ENCODE results near the gene TOM1L1.

Gene TOM1L1

GRCh38 chr17:54985476-54985875 is 84.8 kb downstream of the TOM1L1 start:
- H3K4me3 ChIP-seq (ENCODE audit: low read depth, low read length) = no peak overlapping the region

GRCh38 chr17:54990118-54990517 is 89.5 kb downstream of the TOM1L1 start:
- H3K4me3 ChIP-seq (ENCODE audit: low read depth, low read length) = no peak overlapping the region

DNA sequence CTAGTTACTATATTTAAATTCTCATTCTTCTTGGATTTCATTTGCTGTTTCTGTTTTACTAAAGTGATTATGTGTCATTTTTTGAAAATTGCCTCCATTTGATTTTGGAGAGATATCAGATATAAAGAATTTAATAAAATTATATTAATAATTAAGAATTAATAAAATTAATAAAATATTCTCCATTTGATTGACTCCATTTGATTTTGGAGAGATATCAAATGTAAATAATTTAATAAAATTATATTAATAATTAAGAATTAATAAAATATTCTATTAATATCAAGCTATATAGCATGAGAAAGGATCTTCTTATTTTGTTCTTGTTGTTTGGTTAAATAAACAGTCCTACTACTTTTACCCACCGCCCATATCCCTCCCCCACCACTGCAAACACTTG is 90.9 kb downstream of the TOM1L1 start:
- H3K4me3 ChIP-seq (ENCODE audit: low read depth, low read length) = no peak overlapping the region

DNA sequence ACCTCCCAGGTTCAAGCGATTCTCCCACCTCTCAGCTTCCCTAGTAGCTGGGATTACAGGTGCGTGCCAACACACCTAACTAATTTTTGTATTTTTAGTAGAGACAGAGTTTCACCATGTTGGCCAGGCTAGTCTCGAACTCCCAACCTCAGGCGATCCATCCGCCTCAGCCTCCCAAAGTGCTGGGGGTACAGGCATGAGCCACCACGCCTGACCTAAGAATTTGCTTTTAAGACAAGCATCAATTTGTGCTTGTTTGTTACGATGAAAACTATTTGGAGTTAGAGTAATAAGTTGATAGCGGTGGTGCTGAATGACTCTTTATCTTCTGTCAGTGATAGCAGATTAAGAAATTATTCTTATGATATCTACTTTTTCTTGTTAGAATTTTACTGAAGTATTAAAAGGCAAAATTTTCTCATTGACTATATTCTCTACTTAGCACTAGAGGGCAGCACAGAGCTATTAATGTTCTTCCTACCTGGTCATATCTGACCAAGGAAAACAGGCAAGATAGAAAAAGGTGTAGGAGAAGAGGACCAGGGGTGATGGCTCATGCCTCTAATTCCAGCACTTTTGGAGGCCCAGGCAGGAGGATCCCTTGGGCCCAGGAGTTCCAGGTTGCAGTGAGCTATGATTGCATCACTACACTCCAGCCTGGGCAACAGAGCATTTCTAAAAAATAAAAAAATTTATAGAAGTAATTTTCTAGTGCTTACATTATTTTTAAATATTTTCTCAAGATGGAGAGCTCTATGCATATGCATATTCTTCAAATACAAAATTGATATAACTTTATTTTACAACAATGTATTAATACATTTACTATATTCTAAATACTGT is 92.4 kb downstream of the TOM1L1 start:
- H3K4me3 ChIP-seq (ENCODE audit: low read depth, low read length) = no peak overlapping the region

DNA sequence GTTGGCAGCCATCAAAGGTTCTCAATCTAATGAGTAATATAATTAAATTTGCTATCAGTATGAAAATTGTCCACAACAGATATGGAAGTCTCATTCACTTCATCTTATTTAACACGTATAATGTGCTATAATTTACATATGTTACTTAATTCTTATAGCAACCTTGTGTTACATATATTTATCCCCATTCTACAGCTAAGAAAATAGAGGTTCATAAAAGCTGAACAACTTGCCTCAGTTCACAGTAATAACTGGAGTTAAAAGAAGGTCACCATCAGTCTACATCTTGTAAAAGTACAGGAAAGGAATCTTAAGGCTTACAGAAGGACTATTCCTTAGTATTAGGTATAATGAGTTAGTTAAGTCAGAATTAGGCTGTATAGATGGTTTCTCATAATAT is 95.8 kb downstream of the TOM1L1 start:
- no peak overlapping the region for H3K4me3 ChIP-seq (ENCODE audit: low read depth, low read length)

GRCh38 chr17:55002458-55002857 is 101.8 kb downstream of the TOM1L1 start:
- H3K4me3 ChIP-seq (ENCODE audit: low read depth, low read length) = no peak overlapping the region

GRCh38 chr17:55004484-55004883 is 103.8 kb downstream of the TOM1L1 start:
- no peak overlapping the region for H3K4me3 ChIP-seq (ENCODE audit: low read depth, low read length)

- no peak overlapping the region for H3K4me3 ChIP-seq (ENCODE audit: low read depth, low read length)
Measured at GRCh38 chr17:55005520-55005919, 104.9 kb downstream of the TOM1L1 start.
